A375 (cell line): Measurements from ENCODE around the gene TGFB2. TPM values are rescaled to one million over a fixed set of nuclear protein-coding genes. Genes with fewer than 3 reads are reported as not detected.

Experiments
- small RNA-seq: library from RNA; depleted of rRNA; stranded (forward); fragments of <200 nt; gene quantifications from one replicate; pipeline ENCODE3, GENCODE V24; 2014
- total RNA-seq: library from RNA; depleted of rRNA; stranded (reverse); fragments of >200 nt; shearing (Covaris generic); gene quantifications from 2 replicates; pipeline ENCODE4 v1.2.3, GENCODE V29; 2014; rRNA removed

Gene TGFB2
- 0.68 and 0.88 TPM in 2 replicates for total RNA-seq

GRCh38 chr1:218344814-218345672 lies at the start of gene TGFB2:
TSS of gene TGFB2 (plus strand) at chr1:218345336. CDS start at chr1:218346702, 1,366 bp downstream.

Small RNA genes lying within 50 kb of the gene (small RNA-seq; reads per million reads assigned to genes)
- gene AC096638.1: not detected

Other genes with a start within 250 kb of the TGFB2 start
- gene RRP15, start 60.0 kb upstream of the TGFB2 start, total RNA-seq: 32.3 and 37.2 TPM in 2 replicates